HepG2 (cell line): ENCODE data around the gene DNMT3A. TPM values are rescaled to one million over a fixed set of nuclear protein-coding genes. Genes with fewer than 3 reads are reported as not detected.

Experiments
- ATAC-seq: fragments of 200-7000 bp; cut with Tn5 transposase; 3 replicates; pipeline ENCODE4 v1.9.1; 2020; ENCODE audit warnings: mild to moderate bottlenecking, moderate library complexity
- BruUV-seq: library from RNA; stranded (reverse); fragments of 400-500 nt; replicated peaks from 2 replicates; lab custom pipeline; 2021; lab: Mats Ljungman, UMichigan
- CTCF ChIA-PET: fragments of 300-600 bp; formaldehyde crosslinking; extraction: SDS; loops from one replicate; lab custom pipeline; 2021; ENCODE audit warnings: low total read pairs, inconsistent platforms, low intra/inter-chr PET ratio; lab: Yijun Ruan, JAX
- POLR2A ChIA-PET: fragments of 350-600 bp; sonication (Branson Sonifier 250); formaldehyde crosslinking; loops from one replicate; lab custom pipeline; 2020; ENCODE audit warnings: antibody characterized with exemption, inconsistent platforms; lab: Yijun Ruan, JAX
- DNase-seq: peaks from one replicate; pipeline ENCODE4 v3.0.0-alpha.2; 2015; ENCODE audit warnings: low spot score
- FAIRE-seq: peaks from 3 replicates; lab custom pipeline; 2011; peaks lifted over from hg19 to GRCh38; lab: Jason Lieb, UNC
- H2AFZ ChIP-seq: one replicate; pipeline ENCODE4 v1.6.1; 2011; ENCODE audit warnings: low read length, inconsistent platforms
- H3K27ac ChIP-seq: fragments of 300-600 bp; 3 replicates; pipeline ENCODE4 v1.8.0; 2011; ENCODE audit warnings: mixed run types, mild to moderate bottlenecking, mixed read lengths, low read length, inconsistent platforms; ENCODE audit not compliant: insufficient read depth; ENCODE audit errors: extremely low read length
- H3K27me3 ChIP-seq, 2 experiments: fragments of 200-600 bp in 1 of 2; 2 replicates in 1 of 2; 3 replicates in 1 of 2; pipeline versions ENCODE4 v1.6.0 to v1.8.0; 2011; ENCODE audit warnings: low read length in 2 of 2, mild to moderate bottlenecking in 2 of 2, moderate library complexity in 2 of 2, inconsistent platforms in 1 of 2; ENCODE audit not compliant: insufficient read depth in 2 of 2, control insufficient read depth in 1 of 2
- H3K36me3 ChIP-seq, 2 experiments: fragments of 200-600 bp in 1 of 2; replicated peaks in 1 of 2; 2 replicates in 1 of 2; 3 replicates in 1 of 2; pipeline versions ENCODE4 v1.5.1 to v1.8.0; 2011; ENCODE audit warnings: low read length in 2 of 2, inconsistent platforms in 1 of 2; ENCODE audit not compliant: insufficient read depth in 2 of 2, control insufficient read depth in 1 of 2
- H3K4me1 ChIP-seq: 2 replicates; pipeline ENCODE4 v1.5.1; 2012; ENCODE audit warnings: low read length, inconsistent platforms; ENCODE audit not compliant: insufficient read depth
- H3K4me2 ChIP-seq: 2 replicates; pipeline ENCODE4 v1.6.0; 2011; ENCODE audit warnings: low read depth, low read length, inconsistent platforms
- H3K4me3 ChIP-seq, 3 experiments: fragments of 200-600 bp in 1 of 3; sonication (generic), shearing (Covaris generic) in 1 of 3; replicated peaks in 1 of 3; 2 replicates each; pipeline ENCODE4 v1.5.1; 2011 to 2016; ENCODE audit warnings: low read length in 3 of 3, inconsistent platforms in 2 of 3, low read depth in 2 of 3, mild to moderate bottlenecking in 2 of 3, control low read depth in 1 of 3, mixed read lengths in 1 of 3; ENCODE audit not compliant: insufficient read depth in 1 of 3
- H3K79me2 ChIP-seq: one replicate; pipeline ENCODE4 v1.6.1; 2011; ENCODE audit warnings: low read length, inconsistent platforms; ENCODE audit not compliant: insufficient read depth
- H3K9ac ChIP-seq: 2 replicates; pipeline ENCODE4 v1.6.0; 2011; ENCODE audit warnings: mild to moderate bottlenecking, low read depth, low read length, inconsistent platforms; ENCODE audit not compliant: insufficient read depth
- H3K9me3 ChIP-seq: 2 replicates; pipeline ENCODE4 v1.5.1; 2012; ENCODE audit warnings: mild to moderate bottlenecking, low read length
- H4K20me1 ChIP-seq: 2 replicates; pipeline ENCODE4 v1.6.0; 2011; ENCODE audit warnings: inconsistent platforms, mild to moderate bottlenecking, low read length, moderate library complexity; ENCODE audit not compliant: insufficient read depth
- BRCA1 ChIP-seq: sonication (generic); formaldehyde crosslinking; IDR thresholded peaks from 2 replicates; pipeline ENCODE4 v1.4.0; 2020; ENCODE audit warnings: missing genetic modification reagents
- HNRNPK ChIP-seq: fragments of 200-400 bp; formaldehyde crosslinking; IDR thresholded peaks from 2 replicates; pipeline ENCODE4 v1.6.1; 2018; ENCODE audit warnings: low read length, low read depth, moderate library complexity, mild to moderate bottlenecking; ENCODE audit not compliant: poor library complexity, severe bottlenecking
- MBNL3 ChIP-seq: fragments of 250-450 bp; sonication (Bioruptor Pico); conservative IDR thresholded peaks from 2 replicates; pipeline ENCODE4 v1.8.0; 2022; ENCODE audit warnings: mild to moderate bottlenecking, inconsistent platforms
- MED8 ChIP-seq: sonication (generic); formaldehyde crosslinking; IDR thresholded peaks from 2 replicates; pipeline ENCODE4 v1.8.1; 2023; ENCODE audit warnings: mild to moderate bottlenecking, missing genetic modification reagents; ENCODE audit not compliant: insufficient replicate concordance
- MIER3 ChIP-seq: IDR thresholded peaks from 2 replicates; pipeline ENCODE4 v1.6.1; 2016; ENCODE audit warnings: missing compliant biosample characterization, borderline replicate concordance
- NCOA5 ChIP-seq: sonication (generic); formaldehyde crosslinking; IDR thresholded peaks from 2 replicates; pipeline ENCODE4 v1.4.0; 2020; ENCODE audit warnings: missing genetic modification reagents
- NFYB ChIP-seq: sonication (generic); formaldehyde crosslinking; IDR thresholded peaks from 2 replicates; pipeline ENCODE4 v1.4.0; 2020; ENCODE audit warnings: missing genetic modification reagents
- SP4 ChIP-seq: sonication (generic); formaldehyde crosslinking; IDR thresholded peaks from 2 replicates; pipeline ENCODE4 v1.8.1; 2023; ENCODE audit warnings: mild to moderate bottlenecking, missing genetic modification reagents
- YEATS4 ChIP-seq: sonication (generic); formaldehyde crosslinking; IDR thresholded peaks from 2 replicates; pipeline ENCODE4 v1.4.0; 2020; ENCODE audit warnings: missing genetic modification reagents, borderline replicate concordance
- ZMYM3 ChIP-seq: sonication (generic); formaldehyde crosslinking; IDR thresholded peaks from 2 replicates; pipeline ENCODE4 v1.5.1; 2020; ENCODE audit warnings: mild to moderate bottlenecking, missing genetic modification reagents
- ZNF367 ChIP-seq: sonication (generic); formaldehyde crosslinking; IDR thresholded peaks from 2 replicates; pipeline ENCODE4 v1.4.0; 2020; ENCODE audit warnings: missing genetic modification reagents, borderline replicate concordance
- ZNF549 ChIP-seq: sonication (generic); formaldehyde crosslinking; IDR thresholded peaks from 2 replicates; pipeline ENCODE4 v1.5.0; 2020; ENCODE audit warnings: missing genetic modification reagents
- ZNF550 ChIP-seq: sonication (generic); formaldehyde crosslinking; IDR thresholded peaks from 2 replicates; pipeline ENCODE4 v1.4.0; 2020; ENCODE audit warnings: mild to moderate bottlenecking, missing genetic modification reagents, borderline replicate concordance
- ZNF607 ChIP-seq: sonication (generic); formaldehyde crosslinking; IDR thresholded peaks from 2 replicates; pipeline ENCODE4 v1.5.1; 2020; ENCODE audit warnings: missing genetic modification reagents, mild to moderate bottlenecking, borderline replicate concordance
- ZNF615 ChIP-seq: sonication (generic); formaldehyde crosslinking; IDR thresholded peaks from 2 replicates; pipeline ENCODE4 v1.5.0; 2020; ENCODE audit warnings: mild to moderate bottlenecking, missing genetic modification reagents, borderline replicate concordance
- WGBS: methylation state at CpG from one replicate; pipeline ENCODE4 v1.1.6; 2017; ENCODE audit warnings: low lambda C conversion rate; 5-methylcytosine and 5-hydroxymethylcytosine counted together
- in situ Hi-C: cut with HindIII; loops from 2 replicates; pipeline ENCODE4 v1.10.0; 2017; ENCODE audit warnings: low pct_unique_long_range_greater_than_20kb; ENCODE audit not compliant: extremely low pct_ligation_motif_present
- intact Hi-C: fragments of 100-400 bp; cut with micrococcal nuclease; formaldehyde crosslinking; loops from one replicate; pipeline ENCODE4 v1.10.0; 2022; ENCODE audit not compliant: unreplicated experiment
- polyA plus RNA-seq, 8 experiments: library from polyadenylated mRNA; depleted of rRNA in 3 of 8; stranded (reverse) in 7 of 8; unstranded in 1 of 8; fragments of >200 nt; fragmentation: Illumina TruSeq in 4 of 8; extraction: Trizol in 4 of 8; gene quantifications; 2 replicates each; pipeline versions ENCODE4 v1.2.1 to v1.2.3, GENCODE V29; 2011 to 2016; ENCODE audit warnings: low read depth in 4 of 8, missing spikeins in 1 of 8, mixed read lengths in 1 of 8; ENCODE audit not compliant: insufficient read depth in 1 of 8
- total RNA-seq, 5 experiments: library from RNA; depleted of rRNA; stranded (reverse); fragments of >200 nt; fragmentation: Illumina TruSeq; extraction: Trizol; gene quantifications; 2 replicates each; pipeline ENCODE4 v1.2.3, GENCODE V29; 2016; ENCODE audit warnings: low read depth in 1 of 5
- TF ChIP-seq, protein P1 (sequence below): sonication (generic); formaldehyde crosslinking; IDR thresholded peaks from 2 replicates; pipeline ENCODE4 v1.4.0; 2020; ENCODE audit warnings: missing genetic modification reagents, borderline replicate concordance

DNMT3A gene
- total and polyA plus RNA-seq, 2 of the 13 experiments (the other 11 are each of a cell fraction or from before 2014, with no cell fraction given): 14.7 to 29.1 TPM

DNA sequence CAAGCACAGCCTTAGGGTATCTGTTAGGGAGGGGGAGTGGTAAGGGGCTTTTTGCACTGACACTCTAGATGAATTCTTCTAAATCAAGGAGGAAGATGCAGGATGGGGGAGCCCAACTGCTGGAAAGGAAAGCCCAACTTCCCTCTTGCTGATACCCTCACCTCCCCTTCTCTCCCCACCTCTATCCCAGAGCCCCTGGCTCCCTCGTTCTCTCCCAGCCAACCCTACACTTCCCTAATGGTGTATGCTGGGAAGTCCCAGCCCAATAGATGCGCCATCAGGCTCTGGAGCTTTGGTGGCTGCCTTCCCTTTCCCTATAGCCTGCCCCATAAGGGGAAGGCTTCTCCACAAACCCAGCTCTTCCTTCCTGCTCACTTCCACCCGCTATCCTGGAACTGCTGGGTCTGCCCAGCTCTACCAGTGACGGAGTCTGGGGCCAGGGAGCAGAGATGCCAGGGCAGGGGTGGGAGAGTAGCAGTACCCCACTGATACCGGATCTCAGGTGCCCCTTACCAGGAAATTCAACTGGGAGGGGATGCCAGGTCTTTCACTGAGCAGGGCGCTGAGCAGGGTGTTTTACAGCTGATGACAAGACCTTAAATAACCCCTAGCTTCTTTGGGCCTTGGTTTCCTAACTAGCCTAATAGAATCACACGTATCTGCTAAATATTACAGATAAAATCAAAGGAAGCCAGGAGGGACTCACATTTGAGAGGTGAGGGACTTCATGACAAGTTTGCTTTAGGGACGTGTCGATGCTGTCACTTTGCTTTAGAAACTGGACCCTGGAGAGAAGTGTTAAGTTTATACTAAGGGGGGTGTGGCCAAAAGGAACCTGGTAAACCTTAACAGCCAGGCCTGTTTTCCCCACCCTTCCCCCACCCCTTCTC, 82.6 kb downstream of the DNMT3A start:
- H3K36me3 ChIP-seq: no peaks in the 10 kb centered on the region
- CTCF ChIA-PET: no interaction called here
- in situ Hi-C loops: no loop called here
- ATAC-seq (no peak), DNase-seq (no peak), FAIRE-seq (no peak)
- H3K27me3 ChIP-seq: no peaks in the 10 kb centered on the region
- H2AFZ ChIP-seq: no peak overlapping the region
- POLR2A ChIA-PET: interaction anchor here (0.6 kb wide), 1 partner anchor 31 kb away, joined by 3 read pairs; no protein-coding TSS in a partner anchor
- no peak overlapping the region for H3K27ac ChIP-seq
- no peak overlapping the region for H3K4me3 ChIP-seq
- no peaks in the 10 kb centered on the region for H4K20me1 ChIP-seq
- TF ChIP-seq ZNF615 (CRISPR knock-in tag) (no peak), BRCA1 (no peak), HNRNPK (no peak), MED8 (CRISPR knock-in tag) (no peak), MBNL3 (no peak), MIER3 (CRISPR knock-in tag) (no peak), ZMYM3 (no peak), YEATS4 (no peak), NCOA5 (no peak), ZNF549 (CRISPR knock-in tag) (no peak), ZNF607 (CRISPR knock-in tag) (no peak), NFYB (no peak), ZNF550 (no peak), SP4 (CRISPR knock-in tag) (no peak), ZNF367 (CRISPR knock-in tag) (no peak)
- TF ChIP-seq, protein P1, sequence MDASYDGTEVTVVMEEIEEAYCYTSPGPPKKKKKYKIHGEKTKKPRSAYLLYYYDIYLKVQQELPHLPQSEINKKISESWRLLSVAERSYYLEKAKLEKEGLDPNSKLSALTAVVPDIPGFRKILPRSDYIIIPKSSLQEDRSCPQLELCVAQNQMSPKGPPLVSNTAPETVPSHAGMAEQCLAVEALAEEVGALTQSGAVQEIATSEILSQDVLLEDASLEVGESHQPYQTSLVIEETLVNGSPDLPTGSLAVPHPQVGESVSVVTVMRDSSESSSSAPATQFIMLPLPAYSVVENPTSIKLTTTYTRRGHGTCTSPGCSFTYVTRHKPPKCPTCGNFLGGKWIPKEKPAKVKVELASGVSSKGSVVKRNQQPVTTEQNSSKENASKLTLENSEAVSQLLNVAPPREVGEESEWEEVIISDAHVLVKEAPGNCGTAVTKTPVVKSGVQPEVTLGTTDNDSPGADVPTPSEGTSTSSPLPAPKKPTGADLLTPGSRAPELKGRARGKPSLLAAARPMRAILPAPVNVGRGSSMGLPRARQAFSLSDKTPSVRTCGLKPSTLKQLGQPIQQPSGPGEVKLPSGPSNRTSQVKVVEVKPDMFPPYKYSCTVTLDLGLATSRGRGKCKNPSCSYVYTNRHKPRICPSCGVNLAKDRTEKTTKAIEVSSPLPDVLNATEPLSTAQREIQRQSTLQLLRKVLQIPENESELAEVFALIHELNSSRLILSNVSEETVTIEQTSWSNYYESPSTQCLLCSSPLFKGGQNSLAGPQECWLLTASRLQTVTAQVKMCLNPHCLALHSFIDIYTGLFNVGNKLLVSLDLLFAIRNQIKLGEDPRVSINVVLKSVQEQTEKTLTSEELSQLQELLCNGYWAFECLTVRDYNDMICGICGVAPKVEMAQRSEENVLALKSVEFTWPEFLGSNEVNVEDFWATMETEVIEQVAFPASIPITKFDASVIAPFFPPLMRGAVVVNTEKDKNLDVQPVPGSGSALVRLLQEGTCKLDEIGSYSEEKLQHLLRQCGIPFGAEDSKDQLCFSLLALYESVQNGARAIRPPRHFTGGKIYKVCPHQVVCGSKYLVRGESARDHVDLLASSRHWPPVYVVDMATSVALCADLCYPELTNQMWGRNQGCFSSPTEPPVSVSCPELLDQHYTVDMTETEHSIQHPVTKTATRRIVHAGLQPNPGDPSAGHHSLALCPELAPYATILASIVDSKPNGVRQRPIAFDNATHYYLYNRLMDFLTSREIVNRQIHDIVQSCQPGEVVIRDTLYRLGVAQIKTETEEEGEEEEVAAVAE (CRISPR knock-in tag): no peak
- H3K9me3 ChIP-seq: no peaks in the 10 kb centered on the region
- no TSS peak for BruUV-seq
- no peaks in the 10 kb centered on the region for H3K79me2 ChIP-seq
- intact Hi-C loops: no loop called here
- no peak overlapping the region for H3K4me2 ChIP-seq
- peaks cover 51% of the 10 kb centered on the region for H3K4me1 ChIP-seq
- no peak overlapping the region for H3K9ac ChIP-seq
- WGBS: 76% methylated on average over 9 of the region's 9 CpGs
